B cell (primary cell): Measurements from ENCODE around the gene PTPRN2.

ENCODE experiments used
- EZH2 ChIP-seq: IDR thresholded peaks from 2 replicates; pipeline ENCODE4 v1.6.1; 2012; ENCODE audit warnings: borderline replicate concordance, low read depth, mild to moderate bottlenecking, moderate library complexity, low read length; ENCODE audit not compliant: insufficient read depth, poor library complexity, severe bottlenecking
- TF ChIP-seq, protein P1 (sequence below): fragments of 200-600 bp; IDR thresholded peaks from one replicate; pipeline ENCODE4 v1.8.0; 2022; ENCODE audit warnings: antibody characterized with exemption, mild to moderate bottlenecking

DNA sequence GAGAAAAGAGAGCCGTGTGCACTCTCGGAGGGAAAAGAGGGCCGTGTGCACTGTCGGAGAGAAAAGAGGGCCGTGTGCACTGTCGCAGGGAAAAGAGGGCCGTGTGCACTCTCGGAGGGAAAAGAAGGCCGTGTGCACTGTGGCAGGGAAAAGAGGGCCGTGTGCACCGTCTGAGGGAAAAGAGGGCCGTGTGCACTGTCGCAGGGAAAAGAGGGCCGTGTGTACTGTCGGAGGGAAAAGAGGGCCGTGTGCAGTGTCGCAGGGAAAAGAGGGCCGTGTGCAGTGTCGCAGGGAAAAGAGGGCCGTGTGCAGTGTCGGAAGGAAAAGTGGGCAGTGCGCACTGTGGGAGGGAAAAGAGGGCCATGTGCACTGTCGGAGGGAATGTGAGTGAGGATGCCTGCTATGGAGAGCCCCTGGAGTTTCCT is 1062.1 kb downstream of the PTPRN2 start:
- TF ChIP-seq, protein P1, sequence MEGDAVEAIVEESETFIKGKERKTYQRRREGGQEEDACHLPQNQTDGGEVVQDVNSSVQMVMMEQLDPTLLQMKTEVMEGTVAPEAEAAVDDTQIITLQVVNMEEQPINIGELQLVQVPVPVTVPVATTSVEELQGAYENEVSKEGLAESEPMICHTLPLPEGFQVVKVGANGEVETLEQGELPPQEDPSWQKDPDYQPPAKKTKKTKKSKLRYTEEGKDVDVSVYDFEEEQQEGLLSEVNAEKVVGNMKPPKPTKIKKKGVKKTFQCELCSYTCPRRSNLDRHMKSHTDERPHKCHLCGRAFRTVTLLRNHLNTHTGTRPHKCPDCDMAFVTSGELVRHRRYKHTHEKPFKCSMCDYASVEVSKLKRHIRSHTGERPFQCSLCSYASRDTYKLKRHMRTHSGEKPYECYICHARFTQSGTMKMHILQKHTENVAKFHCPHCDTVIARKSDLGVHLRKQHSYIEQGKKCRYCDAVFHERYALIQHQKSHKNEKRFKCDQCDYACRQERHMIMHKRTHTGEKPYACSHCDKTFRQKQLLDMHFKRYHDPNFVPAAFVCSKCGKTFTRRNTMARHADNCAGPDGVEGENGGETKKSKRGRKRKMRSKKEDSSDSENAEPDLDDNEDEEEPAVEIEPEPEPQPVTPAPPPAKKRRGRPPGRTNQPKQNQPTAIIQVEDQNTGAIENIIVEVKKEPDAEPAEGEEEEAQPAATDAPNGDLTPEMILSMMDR, result no peak
- TF ChIP-seq EZH2, result no peak
